IPS-11a (cell line): ENCODE data around the gene FXYD5.
"Not testable (repeated sequence)": the region's sequence is repeated elsewhere in the genome, so short reads cannot be mapped to it uniquely, and the experiment has no call there.

Source experiments
- H3K4me3 ChIP-seq: one replicate; pipeline ENCODE4 v1.5.1; 2013; ENCODE audit warnings: low read depth, low read length, control low read depth

FXYD5 gene

GRCh38 chr19:35177377-35178274 is 23.1 kb downstream of the FXYD5 start:
- no peak overlapping the region for H3K4me3 ChIP-seq

GRCh38 chr19:35178701-35179100 is 24.2 kb downstream of the FXYD5 start:
- H3K4me3 ChIP-seq: no peak overlapping the region

DNA sequence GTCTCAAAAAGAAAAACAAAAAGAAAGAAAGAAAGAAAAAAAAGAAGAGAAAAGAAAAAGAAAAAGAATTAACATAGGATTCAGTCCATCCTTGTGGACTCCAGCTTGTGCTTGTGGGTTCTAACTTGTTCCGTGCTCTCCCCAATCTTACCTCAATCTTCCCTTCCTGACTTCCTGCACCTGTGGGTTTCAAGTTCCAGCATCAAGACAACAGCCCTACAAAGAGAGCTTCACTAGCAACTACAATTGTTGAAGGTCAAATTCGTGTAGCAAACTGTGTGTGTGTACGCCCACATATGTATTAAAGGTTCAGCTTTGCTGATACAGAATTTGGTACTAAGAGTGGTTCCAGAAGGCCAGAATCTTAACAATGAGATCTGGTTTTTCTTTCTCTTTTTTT is 25.3 kb downstream of the FXYD5 start:
- H3K4me3 ChIP-seq: no peak overlapping the region

- H3K4me3 ChIP-seq: no peak overlapping the region
Observed at GRCh38 chr19:35181387-35181786, 26.9 kb downstream of the FXYD5 start.

DNA sequence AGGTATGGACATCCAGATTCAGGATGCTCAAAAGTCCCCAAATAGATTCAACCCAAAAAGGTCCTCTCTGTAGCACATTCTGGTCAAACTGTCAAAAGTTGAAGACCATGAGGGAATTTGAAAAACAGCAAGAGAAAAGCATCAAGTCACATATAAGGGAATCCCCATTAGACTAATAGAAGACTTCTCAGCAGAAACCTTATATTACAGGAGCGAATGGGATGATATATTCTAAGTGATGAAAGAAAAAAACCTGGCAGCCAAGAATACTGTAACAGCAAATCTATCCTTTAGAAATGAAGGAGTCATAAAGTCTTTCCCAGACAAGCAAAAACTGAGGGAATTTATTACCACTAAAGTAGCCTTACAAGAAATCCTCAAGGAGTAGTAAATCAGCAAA is 29.7 kb downstream of the FXYD5 start:
- H3K4me3 ChIP-seq: no peak overlapping the region

DNA sequence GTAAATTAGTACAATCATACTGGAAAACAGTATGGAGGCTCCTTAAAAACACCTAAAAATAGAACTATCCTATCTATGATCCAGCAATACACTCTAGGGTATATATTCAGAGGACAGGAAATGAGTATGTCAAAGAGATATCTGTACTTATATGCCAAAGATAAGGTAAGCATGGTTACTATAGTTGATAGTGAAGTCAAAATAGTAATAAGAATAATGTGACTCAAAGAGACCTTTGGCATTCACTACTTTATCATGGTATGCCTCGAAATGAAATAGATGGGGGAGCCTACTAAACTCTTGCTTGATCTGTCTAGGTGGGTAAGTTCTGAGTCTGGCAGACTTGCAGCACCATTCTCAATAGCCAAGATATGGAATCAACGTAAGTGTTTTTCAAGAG is 30.3 kb downstream of the FXYD5 start:
- H3K4me3 ChIP-seq: no peak overlapping the region

DNA sequence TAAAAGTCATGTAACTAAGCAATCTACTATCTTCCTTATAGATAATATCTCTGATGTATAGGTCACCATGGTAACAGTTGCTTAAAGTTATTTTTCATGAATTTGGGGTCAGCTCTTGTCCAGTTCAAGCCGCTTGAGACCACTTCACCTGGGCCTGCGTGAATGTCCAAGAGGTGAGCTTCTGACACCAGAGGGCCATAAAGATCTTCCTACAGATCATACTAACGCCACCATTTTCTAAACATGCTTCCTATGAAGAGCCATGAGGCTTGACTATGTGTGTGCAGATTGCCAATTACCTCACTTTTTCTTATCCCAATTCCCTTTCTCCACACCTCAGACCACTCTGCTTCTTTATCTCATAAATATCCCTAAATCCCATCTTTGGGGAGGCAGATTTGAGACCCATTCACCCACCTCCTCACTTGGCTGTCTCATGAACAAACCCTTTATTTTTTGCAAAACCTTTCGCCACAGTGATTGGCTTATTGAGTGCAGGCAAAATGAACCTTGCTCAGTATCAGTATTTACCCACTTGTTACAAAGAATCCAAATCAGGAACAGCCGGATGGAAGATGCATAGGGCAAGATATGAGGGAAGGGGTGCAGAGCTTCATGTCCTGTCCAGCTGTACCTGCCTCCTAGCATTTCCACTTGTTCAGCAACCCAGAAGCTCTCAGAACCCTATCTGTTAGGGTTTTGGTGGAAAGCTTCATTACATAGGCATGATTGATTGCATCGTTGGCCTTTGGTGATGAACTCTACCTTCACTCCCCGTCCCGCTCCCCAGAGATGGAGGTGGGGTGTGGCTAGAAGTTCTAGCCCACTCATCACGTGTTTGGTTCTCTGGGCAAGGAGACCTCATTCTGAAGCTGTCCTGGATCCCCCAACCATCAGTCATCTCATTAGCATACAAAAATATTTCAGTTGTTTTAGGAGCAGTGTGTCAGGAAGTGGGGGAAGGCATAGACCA is 39.8 kb downstream of the FXYD5 start:
- no peak overlapping the region for H3K4me3 ChIP-seq

DNA sequence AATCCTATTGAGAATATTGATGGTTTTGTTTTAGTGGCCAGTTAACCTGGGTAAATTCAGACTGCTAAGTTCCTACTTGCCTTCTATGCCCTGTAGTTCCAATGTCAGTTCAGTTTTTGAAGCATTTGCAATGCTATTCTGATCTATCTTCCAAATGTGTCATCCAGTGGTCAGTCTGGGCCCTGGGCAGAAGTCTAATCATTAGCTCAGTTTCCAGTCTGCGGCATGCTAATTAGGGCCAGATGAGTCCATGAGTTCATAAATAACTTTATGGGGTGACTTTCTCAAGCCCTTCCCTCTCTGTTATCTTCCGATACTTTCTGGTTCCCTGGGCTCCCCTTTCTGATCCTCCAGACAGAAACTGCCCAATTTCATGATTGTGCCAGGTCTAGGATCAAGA is 41.3 kb downstream of the FXYD5 start:
- H3K4me3 ChIP-seq: no peak overlapping the region

- H3K4me3 ChIP-seq: not testable (repeated sequence)
Observed at GRCh38 chr19:35196861-35197260, 42.3 kb downstream of the FXYD5 start.

- H3K4me3 ChIP-seq: no peak overlapping the region
Observed at GRCh38 chr19:35199481-35199880, 44.9 kb downstream of the FXYD5 start.

DNA sequence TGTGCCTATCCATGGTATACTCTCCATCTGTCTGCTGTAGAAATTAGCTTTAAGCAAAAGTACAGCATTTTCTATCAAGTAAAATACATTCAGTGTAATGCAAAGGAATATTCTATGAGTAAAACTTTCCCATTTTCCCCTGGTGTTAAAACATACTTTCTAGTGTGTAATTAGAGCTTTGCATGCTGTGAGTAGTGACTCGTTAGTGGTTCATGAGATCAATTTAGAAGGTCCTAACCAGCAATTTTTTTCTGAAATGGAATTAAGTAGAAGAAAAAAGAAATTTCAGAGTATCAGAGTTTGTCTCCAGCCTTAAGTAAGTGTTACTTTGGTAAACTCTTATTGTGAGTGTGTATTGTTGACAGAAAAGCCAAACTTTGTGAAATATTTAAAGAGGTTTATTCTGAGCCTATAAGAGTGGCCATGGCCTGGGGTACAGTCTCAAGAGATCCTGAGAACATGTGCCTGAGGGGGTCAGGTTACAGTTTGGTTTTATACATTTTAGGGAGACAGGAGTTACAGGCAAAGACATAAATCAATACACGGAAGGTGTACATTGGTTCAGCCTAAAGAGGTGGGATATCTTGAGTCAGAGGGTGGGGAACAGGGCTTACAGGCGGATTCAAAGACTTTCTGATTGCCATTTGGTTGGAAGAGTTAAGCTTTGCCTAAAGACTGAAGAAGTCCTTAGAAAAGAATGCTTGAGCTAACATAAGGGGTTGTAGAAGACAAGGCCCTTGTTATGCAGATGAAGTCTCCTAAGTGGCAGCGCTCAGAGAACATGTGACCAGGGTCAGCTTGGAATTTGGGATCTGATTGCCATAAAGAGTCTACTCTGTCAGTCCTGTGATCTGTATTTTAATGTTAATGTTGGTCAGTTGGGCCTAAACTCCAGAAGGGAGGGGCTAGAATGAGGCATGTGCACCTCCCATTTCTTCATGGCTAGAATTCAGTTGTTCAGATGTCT is 48.5 kb downstream of the FXYD5 start:
- H3K4me3 ChIP-seq: no peak overlapping the region

DNA sequence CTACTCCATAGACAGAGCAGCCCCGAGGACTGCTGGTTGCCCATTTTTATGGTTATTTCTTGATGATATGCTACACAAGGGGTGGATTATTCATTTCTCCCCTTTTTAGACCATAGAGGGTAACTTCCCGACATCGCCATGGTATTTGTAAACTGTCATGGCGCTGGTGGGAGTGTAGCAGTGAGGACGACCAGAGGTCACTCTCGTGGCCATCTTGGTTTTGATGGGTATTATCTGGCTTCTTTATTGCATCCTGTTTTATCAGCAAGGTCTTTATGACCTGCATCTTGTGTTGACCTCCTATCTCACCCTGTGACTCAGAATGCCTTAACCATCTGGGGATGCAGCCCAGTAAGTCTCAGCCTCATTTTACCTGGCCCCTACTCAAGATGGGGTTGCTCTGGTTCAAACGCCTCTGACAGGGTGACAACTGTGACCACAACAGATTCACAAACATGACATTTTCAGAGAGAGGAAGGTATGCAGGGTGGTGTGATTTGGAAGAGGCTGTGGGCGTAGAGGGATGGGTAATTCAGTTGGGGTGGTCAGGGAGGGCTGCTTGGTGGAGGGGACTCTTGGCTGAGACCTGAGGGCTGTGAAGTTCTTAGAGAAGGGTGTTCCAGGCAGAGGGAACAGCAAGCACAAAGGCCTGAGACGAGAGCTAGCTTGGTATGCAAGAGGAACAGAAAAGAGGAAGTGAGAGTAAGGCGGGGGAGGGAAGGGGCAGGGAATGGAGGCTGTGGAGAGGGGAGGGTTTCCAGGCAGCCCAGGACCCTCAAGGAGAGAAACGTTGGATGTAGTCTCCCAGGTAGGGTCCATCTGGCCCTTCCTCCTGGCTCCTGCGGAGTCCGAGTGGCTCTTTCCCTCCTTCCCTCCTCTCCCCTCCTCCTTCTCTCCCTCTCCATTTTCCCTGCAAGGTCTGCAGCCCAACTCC is 50.5 kb downstream of the FXYD5 start:
- H3K4me3 ChIP-seq: no peak overlapping the region

DNA sequence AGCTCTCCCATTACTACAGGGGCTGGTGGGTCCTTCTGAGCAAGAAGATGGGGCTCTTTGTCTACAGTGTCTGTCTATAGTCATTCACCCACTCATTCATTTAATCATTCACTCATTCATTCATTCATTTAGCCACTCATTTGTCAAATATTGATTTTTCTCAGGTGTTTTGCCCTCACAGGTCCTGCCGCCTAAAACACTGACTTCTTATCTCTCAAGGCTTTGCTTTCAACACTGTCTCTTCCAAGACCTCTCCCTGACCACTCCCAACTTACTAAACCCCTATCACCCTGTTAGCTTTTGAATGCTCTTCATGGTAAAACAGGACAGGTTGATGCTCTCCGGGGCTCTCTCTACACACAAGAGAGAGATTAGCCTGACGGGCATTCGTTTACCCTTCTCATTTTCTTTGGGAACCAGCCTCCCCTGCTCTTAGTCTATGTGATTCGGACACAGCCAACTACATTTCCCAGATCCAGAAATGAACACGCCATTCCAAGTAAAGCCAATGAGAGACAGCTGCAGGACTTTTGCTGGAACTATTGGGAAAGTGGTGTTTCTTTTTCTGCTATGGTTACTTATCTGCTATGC is 51.3 kb downstream of the FXYD5 start:
- H3K4me3 ChIP-seq: no peak overlapping the region

GRCh38 chr19:35206379-35206778 is 51.8 kb downstream of the FXYD5 start:
- no peak overlapping the region for H3K4me3 ChIP-seq

- H3K4me3 ChIP-seq: no peak overlapping the region
Observed at GRCh38 chr19:35206855-35207254, 52.3 kb downstream of the FXYD5 start.

- no peak overlapping the region for H3K4me3 ChIP-seq
Observed at GRCh38 chr19:35207391-35207871, 52.9 kb downstream of the FXYD5 start.

- H3K4me3 ChIP-seq: no peak overlapping the region
Observed at GRCh38 chr19:35208121-35208520, 53.6 kb downstream of the FXYD5 start.

DNA sequence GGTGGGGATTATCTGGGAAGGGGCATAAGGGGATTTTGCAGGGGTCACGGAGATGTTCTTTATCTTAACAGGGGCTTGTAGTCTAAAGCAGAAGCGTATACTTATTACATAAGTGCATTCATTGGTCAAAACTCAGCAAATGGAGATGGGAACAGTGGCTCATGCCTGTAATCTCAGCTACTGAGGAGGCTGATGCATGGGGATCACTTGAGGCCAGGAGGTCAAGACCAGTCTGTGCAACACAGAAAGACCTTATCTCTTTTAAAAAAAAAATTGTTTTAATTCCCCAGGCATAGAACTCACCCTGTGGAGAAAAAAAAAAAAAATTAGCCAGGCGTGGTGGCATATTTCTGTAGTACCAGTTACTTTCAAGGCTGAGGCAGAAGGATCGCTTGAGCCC is 55.1 kb downstream of the FXYD5 start:
- H3K4me3 ChIP-seq: no peak overlapping the region
